Neuronal stem cell (in vitro differentiated cells): ENCODE measurements around the gene SUPT20HL2.

Experiments
- DNase-seq: peaks from one replicate; pipeline ENCODE4 v3.0.0-alpha.2; 2013; ENCODE audit warnings: low spot score
- H2AFZ ChIP-seq: one replicate; pipeline ENCODE4 v1.6.1; 2013; ENCODE audit warnings: mild to moderate bottlenecking, low read length, inconsistent platforms
- H2AK5ac ChIP-seq: 2 replicates; pipeline ENCODE4 v1.6.1; 2013; ENCODE audit warnings: low read depth, mild to moderate bottlenecking, inconsistent platforms, low read length, moderate library complexity, mixed read lengths
- H2BK120ac ChIP-seq: 2 replicates; pipeline ENCODE4 v1.6.1; 2013; ENCODE audit warnings: low read depth, mild to moderate bottlenecking, inconsistent platforms, low read length, moderate library complexity, mixed read lengths
- H2BK12ac ChIP-seq: one replicate; pipeline ENCODE4 v1.6.1; 2013; ENCODE audit warnings: low read length, inconsistent platforms
- H2BK15ac ChIP-seq: 2 replicates; pipeline ENCODE4 v1.6.1; 2013; ENCODE audit warnings: mild to moderate bottlenecking, low read length, inconsistent platforms, mixed read lengths
- H2BK5ac ChIP-seq: one replicate; pipeline ENCODE4 v1.6.1; 2013; ENCODE audit warnings: inconsistent platforms, mild to moderate bottlenecking, low read length, moderate library complexity
- H3K14ac ChIP-seq: one replicate; pipeline ENCODE4 v1.6.1; 2013; ENCODE audit warnings: low read length, inconsistent platforms
- H3K18ac ChIP-seq: 2 replicates; pipeline ENCODE4 v1.6.1; 2013; ENCODE audit warnings: low read length, inconsistent platforms
- H3K23ac ChIP-seq: 2 replicates; pipeline ENCODE4 v1.6.1; 2013; ENCODE audit warnings: low read depth, mild to moderate bottlenecking, mixed read lengths, low read length, inconsistent platforms; ENCODE audit not compliant: poor library complexity
- H3K27ac ChIP-seq: replicated peaks from 3 replicates; pipeline ENCODE4 v1.5.1; 2013; ENCODE audit warnings: low read length, inconsistent platforms
- H3K27me3 ChIP-seq, 3 experiments: 2 replicates each; pipeline ENCODE4 v1.6.1; 2013; ENCODE audit warnings: low read length in 3 of 3, mild to moderate bottlenecking in 2 of 3, inconsistent platforms in 1 of 3, low read depth in 1 of 3, mixed read lengths in 1 of 3, moderate library complexity in 1 of 3; ENCODE audit not compliant: control insufficient read depth in 3 of 3, insufficient read depth in 3 of 3
- H3K36me3 ChIP-seq, 2 donors: replicated peaks in 1 of 2; 2 replicates each; pipeline ENCODE4 v1.6.1; 2013; ENCODE audit warnings: low read length in 2 of 2; ENCODE audit not compliant: control insufficient read depth in 2 of 2, insufficient read depth in 2 of 2
- H3K4ac ChIP-seq: 2 replicates; pipeline ENCODE4 v1.6.1; 2013; ENCODE audit warnings: inconsistent platforms, mild to moderate bottlenecking, low read length, moderate library complexity
- H3K4me1 ChIP-seq, 2 donors: 1 replicate in 1 of 2; 2 replicates in 1 of 2; pipeline ENCODE4 v1.6.1; 2013; ENCODE audit warnings: low read length in 2 of 2, low read depth in 1 of 2; ENCODE audit not compliant: control insufficient read depth in 2 of 2, insufficient read depth in 1 of 2
- H3K4me2 ChIP-seq: one replicate; pipeline ENCODE4 v1.6.1; 2013; ENCODE audit warnings: mild to moderate bottlenecking, low read length, inconsistent platforms; ENCODE audit not compliant: insufficient read depth, poor library complexity, severe bottlenecking
- H3K4me3 ChIP-seq, 2 donors: 2 replicates each; pipeline ENCODE4 v1.5.1; 2013; ENCODE audit warnings: low read length in 2 of 2, mild to moderate bottlenecking in 2 of 2, inconsistent platforms in 1 of 2, moderate library complexity in 1 of 2
- H3K79me1 ChIP-seq: one replicate; pipeline ENCODE4 v1.6.1; 2013; ENCODE audit warnings: low read depth, mild to moderate bottlenecking, inconsistent platforms, low read length, moderate library complexity
- H3K9ac ChIP-seq: one replicate; pipeline ENCODE4 v1.6.1; 2013; ENCODE audit warnings: mild to moderate bottlenecking, low read depth, low read length, inconsistent platforms; ENCODE audit not compliant: poor library complexity
- H3K9me3 ChIP-seq, 2 donors: replicated peaks in 1 of 2; 2 replicates each; pipeline versions ENCODE3 to v1.6.1; 2013; ENCODE audit warnings: low read length in 2 of 2, mild to moderate bottlenecking in 2 of 2, inconsistent platforms in 1 of 2, low read depth in 1 of 2, mixed read lengths in 1 of 2, moderate library complexity in 1 of 2; ENCODE audit not compliant: control insufficient read depth in 2 of 2, insufficient read depth in 1 of 2
- H4K8ac ChIP-seq: one replicate; pipeline ENCODE4 v1.6.1; 2013; ENCODE audit warnings: low read depth, mild to moderate bottlenecking, inconsistent platforms, low read length, moderate library complexity
- H4K91ac ChIP-seq: one replicate; pipeline ENCODE4 v1.6.1; 2013; ENCODE audit warnings: low read length, low read depth, mild to moderate bottlenecking, inconsistent platforms; ENCODE audit not compliant: poor library complexity
- WGBS, 2 donors: extraction: QIAGEN DNeasy Blood & Tissue Kit; methylation state at CpG; one replicate each; pipeline ENCODE4 v1.1.7; 2013; ENCODE audit warnings: missing lambda C conversion rate in 2 of 2, mixed read lengths in 1 of 2; ENCODE audit not compliant: insufficient read length in 2 of 2, insufficient replicate concordance in 1 of 2; ENCODE audit errors: extremely low coverage in 2 of 2; 5-methylcytosine and 5-hydroxymethylcytosine counted together

The SUPT20HL2 gene

GRCh38 chrX:24276015-24276414, 37.9 kb downstream of the SUPT20HL2 start:
- Histone ChIP-seq H3K14ac (no peak overlapping the region), H3K4me1 (no peaks in the 10 kb centered on the region), H2BK5ac (no peak overlapping the region), H4K91ac (no peak overlapping the region), H2BK15ac (no peak overlapping the region), H3K9me3 (no peaks in the 10 kb centered on the region), H3K9ac (no peak overlapping the region), H3K36me3 (no peaks in the 10 kb centered on the region), H3K23ac (no peak overlapping the region), H4K8ac (no peak overlapping the region), H3K27ac (no peak overlapping the region), H3K4ac (no peak overlapping the region), H2AK5ac (no peak overlapping the region), H3K18ac (no peak overlapping the region), H3K4me3 (no peak overlapping the region), H3K27me3 (peaks cover 0 to 6% (median 0%) of the 10 kb centered on the region in 3 experiments), H3K79me1 (no peaks in the 10 kb centered on the region), H2BK12ac (no peak overlapping the region), H3K4me2 (no peak overlapping the region), H2BK120ac (no peak overlapping the region), H2AFZ (no peak overlapping the region)
- WGBS, 2 donors: no CpG with 5 or more reads among the region's 5 CpGs
- no peak for DNase-seq

- H2BK15ac ChIP-seq: no peak overlapping the region
- no peak overlapping the region for H3K18ac ChIP-seq
- H4K8ac ChIP-seq: no peak overlapping the region
- no peaks in the 10 kb centered on the region for H3K9me3 ChIP-seq
- no peak overlapping the region for H3K9ac ChIP-seq
- H3K4me3 ChIP-seq: no peak overlapping the region
- H3K23ac ChIP-seq: no peak overlapping the region
- no peak overlapping the region for H2BK12ac ChIP-seq
- no peak overlapping the region for H3K4me2 ChIP-seq
- H4K91ac ChIP-seq: no peak overlapping the region
- DNase-seq: no peak
- H2BK120ac ChIP-seq: no peak overlapping the region
- no peak overlapping the region for H2BK5ac ChIP-seq
- peaks cover 0 to 3% (median 0%) of the 10 kb centered on the region in 3 experiments for H3K27me3 ChIP-seq
- no peaks in the 10 kb centered on the region for H3K79me1 ChIP-seq
- no peaks in the 10 kb centered on the region for H3K4me1 ChIP-seq
- no peaks in the 10 kb centered on the region for H3K36me3 ChIP-seq
- H2AFZ ChIP-seq: no peak overlapping the region
- no peak overlapping the region for H3K14ac ChIP-seq
- no peak overlapping the region for H2AK5ac ChIP-seq
- H3K27ac ChIP-seq: no peak overlapping the region
- H3K4ac ChIP-seq: no peak overlapping the region
These were observed 42.6 kb downstream of the SUPT20HL2 start for GRCh38 chrX:24271262-24271661.

- no CpG with 5 or more reads among the region's 5 CpGs for WGBS, 2 donors
- H2BK5ac ChIP-seq: no peak overlapping the region
- H3K4me1 ChIP-seq: no peaks in the 10 kb centered on the region
- H3K79me1 ChIP-seq: no peaks in the 10 kb centered on the region
- H3K23ac ChIP-seq: no peak overlapping the region
- no peak overlapping the region for H3K9ac ChIP-seq
- H2BK120ac ChIP-seq: no peak overlapping the region
- H3K36me3 ChIP-seq: no peaks in the 10 kb centered on the region
- DNase-seq: no peak
- H3K4me2 ChIP-seq: no peak overlapping the region
- H3K18ac ChIP-seq: no peak overlapping the region
- no peak overlapping the region for H3K14ac ChIP-seq
- H3K27ac ChIP-seq: no peak overlapping the region
- H4K8ac ChIP-seq: no peak overlapping the region
- no peak overlapping the region for H3K4me3 ChIP-seq
- no peak overlapping the region for H2BK15ac ChIP-seq
- H2BK12ac ChIP-seq: no peak overlapping the region
- no peak overlapping the region for H3K4ac ChIP-seq
- no peak overlapping the region for H2AFZ ChIP-seq
- peaks cover 0 to 3% (median 0%) of the 10 kb centered on the region in 3 experiments for H3K27me3 ChIP-seq
- no peak overlapping the region for H2AK5ac ChIP-seq
- no peak overlapping the region for H4K91ac ChIP-seq
- no peaks in the 10 kb centered on the region for H3K9me3 ChIP-seq
These were observed 45.1 kb downstream of the SUPT20HL2 start for GRCh38 chrX:24268786-24269185.

GRCh38 chrX:24266996-24267395, 46.9 kb downstream of the SUPT20HL2 start:
- Histone ChIP-seq H4K91ac (no peak overlapping the region), H2AK5ac (no peak overlapping the region), H3K4me2 (no peak overlapping the region), H3K36me3 (no peaks in the 10 kb centered on the region), H2BK5ac (no peak overlapping the region), H3K4me1 (no peaks in the 10 kb centered on the region), H3K27ac (no peak overlapping the region), H3K4me3 (no peak overlapping the region), H2BK15ac (no peak overlapping the region), H3K14ac (no peak overlapping the region), H2AFZ (no peak overlapping the region), H4K8ac (no peak overlapping the region), H3K23ac (no peak overlapping the region), H3K79me1 (no peaks in the 10 kb centered on the region), H2BK120ac (no peak overlapping the region), H3K27me3 (peaks cover 0 to 3% (median 0%) of the 10 kb centered on the region in 3 experiments), H3K18ac (no peak overlapping the region), H3K9ac (no peak overlapping the region), H3K9me3 (no peaks in the 10 kb centered on the region), H2BK12ac (no peak overlapping the region), H3K4ac (no peak overlapping the region)
- no peak for DNase-seq
- no CpG with 5 or more reads among the region's 4 CpGs for WGBS, 2 donors
